HCT116 (cell line): Measurements from ENCODE around the gene OTULIN. TPM values are rescaled to one million over a fixed set of nuclear protein-coding genes. Genes with fewer than 3 reads are reported as not detected.

Experiments used
- ATAC-seq: fragments of 200-7000 bp; cut with Tn5 transposase; 2 replicates; pipeline ENCODE4 v1.9.1; 2020; ENCODE audit warnings: mild to moderate bottlenecking, moderate library complexity
- BruUV-seq: library from RNA; stranded (reverse); fragments of 400-500 nt; replicated peaks from 2 replicates; lab custom pipeline; 2021; lab: Mats Ljungman, UMichigan
- CTCF ChIA-PET: fragments of 300-600 bp; sonication (Branson Sonifier 250); formaldehyde crosslinking; loops from one replicate; lab custom pipeline; 2021; ENCODE audit warnings: antibody characterized with exemption; lab: Charles Lee
- POLR2A ChIA-PET: fragments of 300-600, 350-600 bp; sonication (Branson Sonifier 250); formaldehyde crosslinking; loops from one replicate; lab custom pipeline; 2021; ENCODE audit warnings: antibody characterized with exemption; lab: Charles Lee
- RAD21 ChIA-PET, 2 experiments: fragments of 300-600 bp; sonication (Branson Sonifier 250); formaldehyde crosslinking; loops; one replicate each; lab custom pipeline; 2023; ENCODE audit warnings: low total read pairs in 2 of 2; ENCODE audit not compliant: uncharacterized antibody in 2 of 2, unreplicated experiment in 2 of 2, low non-redundant PET in 1 of 2; lab: Charles Lee
- DNase-seq: peaks from one replicate; pipeline ENCODE4 v3.0.0-alpha.2; 2010; ENCODE audit warnings: low read depth, low spot score
- H2AFZ ChIP-seq: fragments of 200-600 bp; shearing (Covaris generic), sonication (generic); 2 replicates; pipeline ENCODE4 v1.6.1; 2017; ENCODE audit warnings: low read depth, mixed run types, mixed read lengths, antibody characterized with exemption, low read length; ENCODE audit not compliant: poor library complexity, severe bottlenecking
- H3K27ac ChIP-seq: 2 replicates; pipeline ENCODE4 v1.5.1; 2012; ENCODE audit warnings: low read depth, low read length
- H3K27me3 ChIP-seq: fragments of 200-600 bp; sonication (generic); 2 replicates; pipeline ENCODE4 v1.6.1; 2016; ENCODE audit warnings: mixed run types, low read length, mixed read lengths; ENCODE audit not compliant: insufficient read depth
- H3K36me3 ChIP-seq, 2 experiments: fragments of 200-500 bp in 1 of 2; fragments of 200-600 bp in 1 of 2; sonication (Bioruptor generic) in 1 of 2; sonication (generic) in 1 of 2; 2 replicates each; pipeline versions ENCODE4 v1.5.1 to v1.6.1; 2014 to 2016; ENCODE audit warnings: low read length in 2 of 2, inconsistent platforms in 1 of 2, mixed read lengths in 1 of 2, mixed run types in 1 of 2; ENCODE audit not compliant: insufficient read depth in 2 of 2, control insufficient read depth in 1 of 2
- H3K4me1 ChIP-seq, 2 experiments: fragments of 200-600 bp in 1 of 2; sonication (generic) in 1 of 2; 2 replicates each; pipeline versions ENCODE4 v1.5.1 to v1.6.1; 2012 to 2017; ENCODE audit warnings: low read length in 2 of 2, inconsistent platforms in 1 of 2, mild to moderate bottlenecking in 1 of 2, mixed read lengths in 1 of 2, mixed run types in 1 of 2, moderate library complexity in 1 of 2; ENCODE audit not compliant: insufficient read depth in 2 of 2, control insufficient read depth in 1 of 2
- H3K4me2 ChIP-seq: fragments of 200-600 bp; sonication (generic); 2 replicates; pipeline ENCODE4 v1.6.1; 2017; ENCODE audit warnings: mixed run types, low read length, mixed read lengths
- H3K4me3 ChIP-seq, 2 experiments: fragments of 200-600 bp in 1 of 2; sonication (generic) in 1 of 2; replicated peaks in 1 of 2; 2 replicates each; pipeline ENCODE4 v1.5.1; 2011 to 2016; ENCODE audit warnings: low read length in 2 of 2, control low read depth in 1 of 2, low read depth in 1 of 2, mild to moderate bottlenecking in 1 of 2, mixed read lengths in 1 of 2, mixed run types in 1 of 2
- H3K79me2 ChIP-seq: fragments of 200-600 bp; sonication (generic); 2 replicates; pipeline ENCODE4 v1.6.1; 2017; ENCODE audit warnings: mild to moderate bottlenecking, mixed run types, low read length, moderate library complexity, mixed read lengths; ENCODE audit not compliant: insufficient read depth
- H3K9ac ChIP-seq: fragments of 200-600 bp; sonication (generic); 2 replicates; pipeline ENCODE4 v1.6.1; 2016; ENCODE audit warnings: low read length, mixed read lengths
- H3K9me2 ChIP-seq: fragments of 200-600 bp; sonication (generic), shearing (Covaris generic); 2 replicates; pipeline ENCODE4 v1.6.1; 2017; ENCODE audit warnings: mixed run types, mild to moderate bottlenecking, moderate library complexity; ENCODE audit not compliant: insufficient read depth
- H3K9me3 ChIP-seq, 2 experiments: fragments of 200-500 bp in 1 of 2; fragments of 200-600 bp in 1 of 2; sonication (Bioruptor generic) in 1 of 2; sonication (generic) in 1 of 2; 2 replicates each; pipeline ENCODE4 v1.6.1; 2014 to 2017; ENCODE audit warnings: low read length in 2 of 2, mixed read lengths in 2 of 2, inconsistent platforms in 1 of 2, low read depth in 1 of 2, mild to moderate bottlenecking in 1 of 2, mixed run types in 1 of 2, moderate library complexity in 1 of 2; ENCODE audit not compliant: control insufficient read depth in 1 of 2, insufficient read depth in 1 of 2
- H4K20me1 ChIP-seq: fragments of 200-600 bp; sonication (generic), shearing (Covaris generic); 2 replicates; pipeline ENCODE4 v1.6.1; 2017; ENCODE audit warnings: mixed run types, mild to moderate bottlenecking, moderate library complexity; ENCODE audit not compliant: insufficient read depth
- ATF3 ChIP-seq: IDR thresholded peaks from 2 replicates; pipeline ENCODE4 v1.6.1; 2012
- CBX3 ChIP-seq: IDR thresholded peaks from 2 replicates; pipeline ENCODE4 v1.6.1; 2012; ENCODE audit warnings: low read depth
- CEBPB ChIP-seq: IDR thresholded peaks from 2 replicates; pipeline ENCODE4 v1.6.1; 2012; ENCODE audit warnings: low read depth
- CTCF ChIP-seq, 3 experiments: fragments of 200-600 bp in 1 of 3; sonication (generic) in 1 of 3; IDR thresholded peaks in 2 of 3; conservative IDR thresholded peaks in 1 of 3; 2 replicates each; pipeline ENCODE4 v1.5.1; 2012 to 2017; ENCODE audit warnings: low read depth in 2 of 3, low read length in 2 of 3, antibody characterized with exemption in 1 of 3, borderline replicate concordance in 1 of 3, control low read depth in 1 of 3, mild to moderate bottlenecking in 1 of 3, mixed read lengths in 1 of 3, mixed run types in 1 of 3, moderate library complexity in 1 of 3; ENCODE audit not compliant: insufficient read depth in 1 of 3
- ELF1 ChIP-seq: IDR thresholded peaks from 2 replicates; pipeline ENCODE4 v1.6.1; 2012; ENCODE audit warnings: low read depth, borderline replicate concordance
- EZH2 ChIP-seq: fragments of 200-600 bp; sonication (generic); IDR thresholded peaks from 2 replicates; pipeline ENCODE4 v1.6.1; 2017; ENCODE audit warnings: antibody characterized with exemption, mixed run types
- EZH2phosphoT487 ChIP-seq: fragments of 200-600 bp; IDR thresholded peaks from 2 replicates; pipeline ENCODE4 v1.6.1; 2018; ENCODE audit warnings: antibody characterized with exemption, borderline replicate concordance
- FOSL1 ChIP-seq: IDR thresholded peaks from 2 replicates; pipeline ENCODE4 v1.6.1; 2012; ENCODE audit warnings: low read depth
- JUND ChIP-seq: IDR thresholded peaks from 2 replicates; pipeline ENCODE4 v1.6.1; 2012
- MAX ChIP-seq: IDR thresholded peaks from 2 replicates; pipeline ENCODE4 v1.6.1; 2012
- POLR2A ChIP-seq: IDR thresholded peaks from 2 replicates; pipeline ENCODE4 v1.7.0; 2011; ENCODE audit warnings: borderline replicate concordance; ENCODE audit not compliant: insufficient read depth, insufficient read length; ENCODE audit errors: extremely low read depth
- RAD21 ChIP-seq: IDR thresholded peaks from 2 replicates; pipeline ENCODE4 v1.6.1; 2012; ENCODE audit warnings: low read depth, mild to moderate bottlenecking
- SIN3A ChIP-seq: IDR thresholded peaks from 2 replicates; pipeline ENCODE4 v1.6.1; 2012; ENCODE audit warnings: low read depth
- SP1 ChIP-seq: IDR thresholded peaks from 2 replicates; pipeline ENCODE4 v1.6.1; 2012; ENCODE audit warnings: low read depth
- SRF ChIP-seq: IDR thresholded peaks from 2 replicates; pipeline ENCODE4 v1.6.1; 2012; ENCODE audit warnings: low read depth
- YY1 ChIP-seq: IDR thresholded peaks from 2 replicates; pipeline ENCODE4 v1.6.1; 2011; ENCODE audit warnings: low read length, low read depth, moderate library complexity, mild to moderate bottlenecking; ENCODE audit not compliant: insufficient replicate concordance; ENCODE audit errors: extremely low read depth
- ZNF274 ChIP-seq: fragments of 200-500 bp; sonication (Bioruptor generic); IDR thresholded peaks from 2 replicates; pipeline ENCODE4 v1.6.1; 2014; ENCODE audit warnings: mild to moderate bottlenecking, low read depth, low read length, inconsistent platforms
- intact Hi-C: fragments of 100-400 bp; cut with micrococcal nuclease; formaldehyde crosslinking; loops from 2 replicates; pipeline ENCODE4 v1.10.0; 2022
- total RNA-seq: library from RNA; stranded (reverse); gene quantifications from one replicate; pipeline ENCODE4 v1.2.1, GENCODE V29; 2021; ENCODE audit not compliant: unreplicated experiment

OTULIN gene
- total RNA-seq, 1 experiment from 2014 or later, result 25.7 TPM

GRCh38 chr5:14656898-14657297 is 7.6 kb upstream of the OTULIN start:
- no peaks in the 10 kb centered on the region for H3K9me2 ChIP-seq
- no peak for TF ChIP-seq RAD21
- no peak for TF ChIP-seq FOSL1
- TF ChIP-seq MAX, result no peak
- no peak for TF ChIP-seq ATF3
- no peak for TF ChIP-seq ZNF274
- no peak for TF ChIP-seq YY1
- TF ChIP-seq CEBPB, result no peak
- TF ChIP-seq EZH2phosphoT487, result no peak
- no peak for TF ChIP-seq SRF
- no peak for TF ChIP-seq POLR2A
- TF ChIP-seq CBX3, result no peak
- TF ChIP-seq CTCF (IDR thresholded peaks at IDR 0.05 in 2 of 3, conservative IDR thresholded peaks at IDR 0.05 in 1 of 3; ENCODE audit: borderline replicate concordance in 1 of 3, insufficient read depth in 1 of 3, low read depth in 2 of 3, low read length in 2 of 3), result no peak
- TF ChIP-seq SP1, result no peak
- no peak for TF ChIP-seq SIN3A
- no peak for TF ChIP-seq ELF1
- no peak for TF ChIP-seq EZH2
- TF ChIP-seq JUND, result no peak
- ChIA-PET POLR2A (no interaction called here), CTCF (interaction anchor here (1.6 kb wide), 1 partner anchor 8 kb away, joined by 11 read pairs; no protein-coding TSS in a partner anchor), RAD21 (no interaction called here)
- H3K27me3 ChIP-seq, result no peaks in the 10 kb centered on the region
- H3K9ac ChIP-seq, result no peak overlapping the region
- no peaks in the 10 kb centered on the region for H4K20me1 ChIP-seq
- no peak overlapping the region for H2AFZ ChIP-seq
- ATAC-seq, result no peak
- H3K27ac ChIP-seq, result no peak overlapping the region
- H3K4me1 ChIP-seq, result no peaks in the 10 kb centered on the region
- no peak overlapping the region for H3K4me2 ChIP-seq
- H3K36me3 ChIP-seq, result no peaks in the 10 kb centered on the region
- intact Hi-C loops, result no loop called here
- DNase-seq, result no peak
- no TSS peak for BruUV-seq
- H3K4me3 ChIP-seq, result no peak overlapping the region
- no peaks in the 10 kb centered on the region for H3K79me2 ChIP-seq
- H3K9me3 ChIP-seq, result no peaks in the 10 kb centered on the region
